GM18517 (cell line): ENCODE measurements around the gene RAD1.
"Not testable (repeated sequence)": the region's sequence is repeated elsewhere in the genome, so short reads cannot be mapped to it uniquely, and the experiment has no call there.

ENCODE experiments used
- ATAC-seq: cut with Tn5 transposase; IDR thresholded peaks from one replicate; pipeline ENCODE4 v1.9.1; 2021; ENCODE audit warnings: mild to moderate bottlenecking, moderate library complexity; ENCODE audit not compliant: unreplicated experiment

The RAD1 gene

GRCh38 chr5:34915139-34915855, at the start of gene RAD1, which contains the start of gene BRIX1:
Gene RAD1 (minus strand): TSS chr5:34915504. CDS start chr5:34914892, 612 bp downstream.
Gene BRIX1 (plus strand): TSS chr5:34915711. CDS start chr5:34915739, 28 bp downstream.
- peak; percentile 95 for ATAC-seq

GRCh38 chr5:34959323-34959722, 44.0 kb upstream of the RAD1 start:
- peak; percentile 76 for ATAC-seq

- peak; percentile 53 for ATAC-seq
Observed at GRCh38 chr5:34957857-34958690, 42.8 kb upstream of the RAD1 start.

GRCh38 chr5:34957321-34957720, 42.0 kb upstream of the RAD1 start:
- no peak for ATAC-seq

GRCh38 chr5:34944460-34945047, 29.2 kb upstream of the RAD1 start:
- ATAC-seq = no peak

- ATAC-seq = no peak
Observed at GRCh38 chr5:34944044-34944443, 28.7 kb upstream of the RAD1 start.

- no peak for ATAC-seq
Observed at GRCh38 chr5:34941936-34942335, 26.6 kb upstream of the RAD1 start.

GRCh38 chr5:34932947-34933346, 17.6 kb upstream of the RAD1 start:
- no peak for ATAC-seq

GRCh38 chr5:34930870-34931269, 15.6 kb upstream of the RAD1 start:
- no peak for ATAC-seq

- ATAC-seq = no peak
Observed at GRCh38 chr5:34930462-34930844, 15.1 kb upstream of the RAD1 start.

GRCh38 chr5:34929720-34930461, 14.6 kb upstream of the RAD1 start:
- ATAC-seq = peak; percentile 78

GRCh38 chr5:34929134-34929719, 13.9 kb upstream of the RAD1 start, which contains the start of gene DNAJC21:
Gene DNAJC21 (plus strand): TSS chr5:34929559. CDS start chr5:34929820, 261 bp downstream.
- peak; percentile 86 for ATAC-seq

- ATAC-seq = no peak
Observed at GRCh38 chr5:34928267-34928666, 13.0 kb upstream of the RAD1 start.

- ATAC-seq = no peak
Observed at GRCh38 chr5:34927785-34928184, 12.5 kb upstream of the RAD1 start.

- no peak for ATAC-seq
Observed at GRCh38 chr5:34926318-34926888, 11.1 kb upstream of the RAD1 start.

- no peak for ATAC-seq
Observed at GRCh38 chr5:34924462-34924765, 9.1 kb upstream of the RAD1 start.

GRCh38 chr5:34923694-34924461, 8.6 kb upstream of the RAD1 start:
- peak; percentile 41 for ATAC-seq

GRCh38 chr5:34923256-34923655, 8.0 kb upstream of the RAD1 start:
- ATAC-seq = not testable (repeated sequence)

- ATAC-seq = no peak
Observed at GRCh38 chr5:34919077-34919476, 3.8 kb upstream of the RAD1 start.

GRCh38 chr5:34918025-34918424, 2.7 kb upstream of the RAD1 start:
- no peak for ATAC-seq
